Measurements from ENCODE around the gene C15orf39.
"Not testable (repeated sequence)": the region's sequence is repeated elsewhere in the genome, so short reads cannot be mapped to it uniquely, and the experiment has no call there.

Gene C15orf39

GRCh38 chr15:75201616-75202250 lies at the start of gene C15orf39:
C15orf39 (plus strand) TSS chr15:75201882; CDS start chr15:75206049, 4,167 bp downstream.
- peak; percentile 40 to 63 for DNase-seq (ENCODE audit: extremely low read depth in 1 of 2, low read depth in 1 of 2)

GRCh38 chr15:75152382-75153079 lies 49.2 kb upstream of the C15orf39 start:
- no peak for DNase-seq (ENCODE audit: extremely low read depth in 1 of 2, low read depth in 1 of 2)

GRCh38 chr15:75153087-75153486 lies 48.6 kb upstream of the C15orf39 start:
- DNase-seq (ENCODE audit: extremely low read depth in 1 of 2, low read depth in 1 of 2): peak in 1 of 2 donors; percentile 14

- DNase-seq (ENCODE audit: extremely low read depth in 1 of 2, low read depth in 1 of 2): no peak
These were observed 48.0 kb upstream of the C15orf39 start for GRCh38 chr15:75153565-75154276.

- no peak for DNase-seq (ENCODE audit: extremely low read depth in 1 of 2, low read depth in 1 of 2)
These were observed 47.1 kb upstream of the C15orf39 start for GRCh38 chr15:75154461-75155062.

- DNase-seq (ENCODE audit: extremely low read depth in 1 of 2, low read depth in 1 of 2): no peak
These were observed 45.1 kb upstream of the C15orf39 start for GRCh38 chr15:75156326-75157215.

- no peak for DNase-seq (ENCODE audit: extremely low read depth in 1 of 2, low read depth in 1 of 2)
These were observed 43.3 kb upstream of the C15orf39 start for GRCh38 chr15:75158402-75158801.

GRCh38 chr15:75159244-75159643 lies 42.4 kb upstream of the C15orf39 start:
- no peak for DNase-seq (ENCODE audit: extremely low read depth in 1 of 2, low read depth in 1 of 2)

GRCh38 chr15:75161106-75161916 lies 40.4 kb upstream of the C15orf39 start:
- DNase-seq (ENCODE audit: extremely low read depth in 1 of 2, low read depth in 1 of 2): no peak

GRCh38 chr15:75161917-75162414 lies 39.7 kb upstream of the C15orf39 start:
- no peak for DNase-seq (ENCODE audit: extremely low read depth in 1 of 2, low read depth in 1 of 2)

GRCh38 chr15:75163150-75163564 lies 38.5 kb upstream of the C15orf39 start:
- no peak for DNase-seq (ENCODE audit: extremely low read depth in 1 of 2, low read depth in 1 of 2)

GRCh38 chr15:75164625-75165350 lies 36.9 kb upstream of the C15orf39 start:
- DNase-seq (ENCODE audit: extremely low read depth in 1 of 2, low read depth in 1 of 2): no peak

- DNase-seq (ENCODE audit: extremely low read depth in 1 of 2, low read depth in 1 of 2): not testable (repeated sequence)
These were observed 35.1 kb upstream of the C15orf39 start for GRCh38 chr15:75166489-75167063.

GRCh38 chr15:75167588-75168350 lies 33.9 kb upstream of the C15orf39 start:
- DNase-seq (ENCODE audit: extremely low read depth in 1 of 2, low read depth in 1 of 2): peak in 1 of 2 donors; percentile 32

- DNase-seq (ENCODE audit: extremely low read depth in 1 of 2, low read depth in 1 of 2): no peak
These were observed 33.3 kb upstream of the C15orf39 start for GRCh38 chr15:75168374-75168773.

GRCh38 chr15:75170203-75170602 lies 31.5 kb upstream of the C15orf39 start:
- no peak for DNase-seq (ENCODE audit: extremely low read depth in 1 of 2, low read depth in 1 of 2)

GRCh38 chr15:75170711-75171341 lies 30.9 kb upstream of the C15orf39 start:
- DNase-seq (ENCODE audit: extremely low read depth in 1 of 2, low read depth in 1 of 2): no peak
